Activated CD4-positive, alpha-beta T cell treated with anti-CD3 and anti-CD28 coated beads for 48 hours (primary cell): ENCODE results near the gene SFTPB.
"Not testable (repeated sequence)": the region's sequence is repeated elsewhere in the genome, so short reads cannot be mapped to it uniquely, and the experiment has no call there.

ENCODE experiments used
- DNase-seq: peaks from one replicate; pipeline ENCODE4 v3.0.0-alpha.2; 2020

Gene SFTPB

GRCh38 chr2:85668009-85668856 is at the start of gene SFTPB:
TSS of gene SFTPB (minus strand) at chr2:85668199. CDS start at chr2:85668183, 16 bp downstream.
- no peak for DNase-seq

- DNase-seq, result no peak
Measured at GRCh38 chr2:85717308-85718008, 49.5 kb upstream of the SFTPB start.

GRCh38 chr2:85716346-85716914 is 48.4 kb upstream of the SFTPB start:
- no peak for DNase-seq

GRCh38 chr2:85714841-85715240 is 46.8 kb upstream of the SFTPB start:
- no peak for DNase-seq

- DNase-seq, result not testable (repeated sequence)
Measured at GRCh38 chr2:85714421-85714820, 46.4 kb upstream of the SFTPB start.

DNA sequence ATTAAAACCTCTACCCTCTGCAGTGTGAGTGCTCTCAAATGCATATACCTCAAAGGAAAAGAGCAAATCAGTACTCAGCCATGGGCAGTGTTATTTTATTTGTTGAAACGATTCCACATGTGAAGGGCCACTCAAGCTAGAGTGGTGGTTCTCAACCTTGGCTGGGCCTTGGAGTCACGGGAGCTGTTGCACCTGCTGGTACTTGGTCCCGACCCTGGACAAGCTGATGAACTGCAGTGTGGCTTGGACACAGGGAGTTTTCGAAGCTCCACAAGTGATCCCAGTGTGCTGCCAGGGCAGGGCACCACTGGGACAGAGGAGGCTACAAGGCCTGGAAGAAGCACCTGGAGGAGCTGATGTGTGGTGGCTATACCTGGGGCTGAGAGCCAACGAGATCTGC is 45.8 kb upstream of the SFTPB start:
- DNase-seq, result no peak

GRCh38 chr2:85712849-85713612 is 45.0 kb upstream of the SFTPB start:
- no peak for DNase-seq

DNA sequence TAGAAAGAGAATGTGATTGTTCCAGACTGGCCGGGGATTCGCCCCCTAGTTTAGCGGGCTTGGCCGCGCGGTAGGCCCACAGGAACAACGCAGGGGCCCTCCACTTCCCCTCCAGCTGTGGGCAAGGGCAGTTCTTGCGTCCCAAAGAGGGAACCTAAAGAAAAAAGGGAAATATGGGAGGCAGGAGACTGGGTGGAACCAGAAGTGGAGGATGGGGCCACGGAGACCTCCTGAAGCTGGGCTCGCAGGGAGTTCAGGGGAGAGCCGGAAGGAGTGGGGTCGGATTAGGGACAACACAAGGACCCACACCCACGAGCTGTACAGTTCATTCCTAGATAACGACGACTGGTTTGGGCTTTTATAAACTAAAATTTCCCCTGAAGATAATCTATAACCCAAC is 44.3 kb upstream of the SFTPB start:
- DNase-seq, result no peak

DNA sequence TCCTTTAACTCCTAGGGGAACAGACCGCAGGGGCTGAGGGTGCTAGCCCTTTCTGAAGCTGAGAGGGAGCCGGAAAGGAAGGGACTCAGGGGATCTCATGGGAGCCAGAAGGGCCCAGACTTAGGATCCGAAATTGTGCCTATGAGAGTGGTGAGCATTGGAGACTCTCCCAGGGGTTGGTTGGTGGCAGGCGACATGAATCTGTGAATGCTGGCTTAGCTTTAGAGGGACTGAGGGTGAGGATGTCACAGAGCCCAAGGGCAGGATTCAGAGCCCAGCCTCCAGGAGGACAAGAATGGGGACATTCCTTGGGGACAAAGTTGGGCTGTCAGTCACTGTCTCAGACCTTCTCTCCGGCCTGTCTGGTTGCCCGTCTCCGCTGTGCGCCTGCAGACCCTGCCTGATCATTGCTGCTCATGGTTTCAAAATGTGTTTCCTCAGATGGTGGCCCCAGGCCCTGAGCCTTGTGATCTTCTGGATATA is 43.6 kb upstream of the SFTPB start:
- no peak for DNase-seq

DNA sequence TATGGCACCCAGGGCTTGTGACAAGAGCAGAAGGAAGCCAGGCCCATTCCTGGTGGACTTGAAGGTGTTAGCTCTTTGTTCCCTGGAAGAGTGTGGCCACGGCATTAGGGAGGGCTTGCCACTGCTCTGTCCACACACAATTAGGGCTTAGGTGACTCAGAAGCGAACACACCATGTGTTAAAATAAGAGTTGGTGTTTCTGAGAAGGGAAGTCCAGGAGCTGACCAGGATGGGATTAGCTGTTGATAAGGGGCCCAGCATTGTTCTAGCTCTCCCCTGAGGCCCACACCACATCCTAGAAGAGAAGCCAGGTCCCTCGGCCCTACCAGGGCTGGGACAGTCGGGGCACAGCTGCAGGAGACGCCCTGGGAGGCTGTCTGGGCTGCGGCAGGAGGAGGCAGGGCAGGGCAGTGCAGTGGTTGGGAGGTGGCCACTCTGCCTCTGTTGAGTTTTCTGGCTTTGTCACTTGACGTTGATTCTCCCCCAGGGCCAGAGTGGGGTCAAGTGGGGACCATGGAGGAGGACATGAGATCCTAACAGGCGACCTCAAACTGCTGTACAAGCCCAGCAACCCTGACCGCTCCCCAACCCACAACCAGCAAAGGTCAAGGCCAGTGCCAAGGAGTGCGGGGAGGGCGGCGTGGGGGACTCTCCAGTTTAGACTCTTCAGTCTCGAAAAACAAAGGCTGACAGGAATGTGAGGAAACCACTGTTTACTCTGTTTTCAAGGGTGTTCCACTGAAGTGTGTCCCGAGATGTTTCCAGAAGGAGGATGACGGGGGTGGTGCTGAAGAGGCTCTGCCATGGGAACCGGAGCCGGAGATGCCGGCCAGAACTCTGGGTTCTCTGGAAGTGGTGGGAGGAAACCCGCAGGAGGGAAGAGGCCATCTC is 42.9 kb upstream of the SFTPB start:
- no peak for DNase-seq

GRCh38 chr2:85709401-85709811 is 41.4 kb upstream of the SFTPB start:
- no peak for DNase-seq

- DNase-seq, result no peak
Measured at GRCh38 chr2:85708641-85709040, 40.6 kb upstream of the SFTPB start.

DNA sequence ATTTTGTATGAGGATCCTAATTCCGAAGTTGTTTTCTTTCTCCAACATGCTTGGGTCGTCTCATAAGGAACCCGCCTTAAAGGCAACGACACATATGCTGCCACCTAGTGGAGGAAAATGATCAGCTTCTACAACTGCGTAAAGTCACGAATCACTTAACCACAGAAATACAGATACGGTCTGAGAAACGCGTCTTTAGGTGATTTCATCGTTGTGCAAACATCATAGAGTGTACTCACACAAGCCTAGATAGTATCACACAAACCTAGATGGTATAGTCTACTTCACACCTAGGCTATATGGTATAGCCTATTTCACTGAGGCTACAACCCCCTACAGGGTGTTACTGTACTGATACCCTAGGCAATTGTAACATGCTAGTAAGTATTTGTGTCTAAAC is 39.3 kb upstream of the SFTPB start:
- DNase-seq, result peak; percentile 73

DNA sequence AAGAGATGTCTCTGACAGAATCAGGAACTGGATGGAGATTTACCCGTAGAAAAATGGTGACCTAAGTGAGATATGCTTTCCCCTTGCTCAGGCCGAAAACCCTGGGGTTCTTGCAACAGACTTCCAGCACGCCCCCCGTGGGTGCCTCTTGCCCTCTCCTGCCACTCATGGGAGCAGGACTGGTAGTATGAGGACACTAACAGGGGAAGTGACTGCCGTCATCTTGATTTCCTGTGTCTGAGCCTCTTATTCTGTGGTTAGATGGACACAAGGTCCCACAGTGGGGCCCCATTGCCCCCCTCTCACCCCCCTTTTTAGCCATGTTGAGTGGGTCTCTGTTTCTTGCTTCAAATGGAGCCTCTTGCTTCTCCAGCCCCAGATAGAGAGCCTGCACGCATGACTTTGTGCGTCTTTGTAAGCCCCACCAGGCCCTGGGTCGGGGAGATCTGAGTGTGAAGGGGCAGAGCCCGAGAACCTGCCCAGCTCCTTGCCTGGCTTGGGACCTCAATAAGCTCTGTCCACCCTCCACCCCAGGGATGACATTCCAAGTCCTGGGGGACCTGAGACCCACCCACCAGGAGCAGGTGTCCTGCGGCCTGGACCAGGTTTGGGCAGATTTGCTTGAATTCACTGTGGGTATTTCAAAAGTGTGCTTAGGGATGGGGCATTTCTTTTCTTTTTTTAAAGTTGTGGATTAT is 38.7 kb upstream of the SFTPB start:
- DNase-seq, result no peak

DNA sequence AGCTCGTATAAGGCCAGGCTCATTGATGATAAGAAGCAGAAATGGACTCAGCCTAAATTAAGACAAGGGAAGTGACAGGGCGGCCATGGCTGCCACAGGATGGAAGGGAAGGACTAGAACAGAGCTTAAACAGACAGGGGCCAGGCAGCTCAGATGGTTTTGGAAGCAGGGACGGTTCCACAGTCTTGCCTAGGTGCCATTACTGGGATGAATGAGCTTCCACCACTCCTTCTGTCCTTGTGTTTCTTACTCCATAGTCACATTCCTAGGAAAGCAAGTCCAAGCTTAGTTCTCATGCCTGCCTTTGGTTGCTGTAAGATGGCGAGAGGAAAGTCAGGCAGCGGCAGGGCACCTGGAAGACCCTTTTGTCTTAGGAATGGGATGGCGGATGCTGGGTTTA is 38.1 kb upstream of the SFTPB start:
- no peak for DNase-seq

GRCh38 chr2:85705680-85706039 is 37.7 kb upstream of the SFTPB start:
- DNase-seq, result no peak

- no peak for DNase-seq
Measured at GRCh38 chr2:85704800-85705679, 37.0 kb upstream of the SFTPB start.

- DNase-seq, result no peak
Measured at GRCh38 chr2:85704038-85704437, 36.0 kb upstream of the SFTPB start.

- no peak for DNase-seq
Measured at GRCh38 chr2:85703329-85703728, 35.3 kb upstream of the SFTPB start.

- DNase-seq, result no peak
Measured at GRCh38 chr2:85702800-85703199, 34.8 kb upstream of the SFTPB start.
